Fibroblast of lung (primary cell): ENCODE measurements around the gene EYS. TPM values are rescaled to one million over a fixed set of nuclear protein-coding genes. Genes with fewer than 3 reads are reported as not detected.

Experiments used
- DNase-seq, 2 donors: peaks; one replicate each; pipeline versions ENCODE4 v3.0.0 to v3.0.0-alpha.2; 2010; ENCODE audit warnings: low read depth in 2 of 2
- H2AFZ ChIP-seq: 2 replicates; pipeline ENCODE4 v1.5.1; 2012; ENCODE audit warnings: low read length, control low read depth, inconsistent platforms
- H3K27ac ChIP-seq: 2 replicates; pipeline ENCODE4 v1.5.1; 2011; ENCODE audit warnings: low read length, control low read depth; ENCODE audit not compliant: insufficient read depth
- H3K27me3 ChIP-seq: 2 replicates; pipeline ENCODE4 v1.5.1; 2011; ENCODE audit warnings: mild to moderate bottlenecking, low read length; ENCODE audit not compliant: control insufficient read depth, insufficient read depth
- H3K36me3 ChIP-seq: 2 replicates; pipeline ENCODE4 v1.5.1; 2011; ENCODE audit warnings: low read length; ENCODE audit not compliant: control insufficient read depth, insufficient read depth
- H3K4me1 ChIP-seq: 2 replicates; pipeline ENCODE4 v1.5.1; 2011; ENCODE audit warnings: low read length; ENCODE audit not compliant: control insufficient read depth, insufficient read depth; ENCODE audit errors: extremely low read depth
- H3K4me2 ChIP-seq: 2 replicates; pipeline ENCODE4 v1.5.1; 2011; ENCODE audit warnings: low read length, control low read depth; ENCODE audit not compliant: insufficient read depth; ENCODE audit errors: extremely low read depth
- H3K4me3 ChIP-seq, 4 experiments: fragments of 200-600 bp in 1 of 4; sonication (generic) in 1 of 4; replicated peaks in 1 of 4; 2 replicates each; pipeline ENCODE4 v1.5.1; 2011 to 2016; ENCODE audit warnings: low read length in 4 of 4, low read depth in 3 of 4, mild to moderate bottlenecking in 3 of 4, control low read depth in 2 of 4, inconsistent platforms in 1 of 4, mixed read lengths in 1 of 4; ENCODE audit not compliant: insufficient read depth in 1 of 4; ENCODE audit errors: control extremely low read depth in 1 of 4
- H3K79me2 ChIP-seq: 2 replicates; pipeline ENCODE4 v1.5.1; 2012; ENCODE audit warnings: mild to moderate bottlenecking, low read length, inconsistent platforms; ENCODE audit not compliant: control insufficient read depth, insufficient read depth
- H3K9ac ChIP-seq: 2 replicates; pipeline ENCODE4 v1.5.1; 2011; ENCODE audit warnings: mild to moderate bottlenecking, low read length, control low read depth; ENCODE audit not compliant: insufficient read depth
- H3K9me3 ChIP-seq: 2 replicates; pipeline ENCODE4 v1.5.1; 2012; ENCODE audit warnings: low read depth, low read length; ENCODE audit not compliant: control insufficient read depth, insufficient read depth
- H4K20me1 ChIP-seq: 2 replicates; pipeline ENCODE4 v1.5.1; 2011; ENCODE audit warnings: low read length; ENCODE audit not compliant: control insufficient read depth, insufficient read depth; ENCODE audit errors: extremely low read depth
- EZH2 ChIP-seq: IDR thresholded peaks from 2 replicates; pipeline ENCODE4 v1.5.1; 2012; ENCODE audit warnings: low read length, control low read depth, mild to moderate bottlenecking; ENCODE audit errors: missing control alignments
- polyA plus RNA-seq, 2 donors: library from polyadenylated mRNA; depleted of rRNA in 1 of 2; stranded (reverse) in 1 of 2; unstranded in 1 of 2; fragments of >200 nt; gene quantifications; 2 replicates each; pipeline ENCODE4 v1.2.1, GENCODE V29; 2011 to 2012; ENCODE audit warnings: missing spikeins in 1 of 2
- total RNA-seq: library from RNA; depleted of rRNA; stranded (reverse); fragments of >200 nt; gene quantifications from 2 replicates; pipeline ENCODE4 v1.2.1, GENCODE V29; 2014
- TF ChIP-seq, protein P1 (sequence below), 2 donors: IDR thresholded peaks in 1 of 2; conservative IDR thresholded peaks in 1 of 2; 1 replicate in 1 of 2; 2 replicates in 1 of 2; pipeline ENCODE4 v1.5.1; 2011 to 2012; ENCODE audit warnings: low read length in 2 of 2, control low read depth in 1 of 2, inconsistent platforms in 1 of 2, low read depth in 1 of 2, mild to moderate bottlenecking in 1 of 2

The EYS gene
- total and polyA plus RNA-seq, 2 donors (not counting 1 experiment from before 2014, with no cell fraction given), result under 0.01 TPM; not detected in 1

DNA sequence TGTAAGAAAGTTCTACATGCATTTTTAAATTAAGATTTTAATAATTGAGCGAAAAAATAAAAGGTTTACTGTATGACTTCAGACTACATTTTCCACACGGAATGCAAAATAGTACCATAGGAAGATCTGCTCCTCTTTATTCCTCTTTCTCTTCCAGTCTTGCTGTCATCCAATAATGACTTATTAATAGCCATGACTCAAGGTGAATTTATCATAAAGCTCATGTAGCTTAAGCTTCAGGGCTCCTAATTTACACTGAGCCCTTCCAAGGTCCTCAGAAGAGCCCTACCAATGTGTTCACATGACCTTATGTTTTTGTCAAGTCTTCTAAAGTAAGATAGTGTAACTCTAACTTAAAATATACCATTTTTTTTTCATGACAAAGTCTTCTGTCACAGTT is 1561.4 kb downstream of the EYS start:
- Histone ChIP-seq H3K4me2 (no peak overlapping the region), H3K79me2 (no peaks in the 10 kb centered on the region), H3K4me1 (no peaks in the 10 kb centered on the region), H3K9ac (no peak overlapping the region), H3K27ac (no peak overlapping the region), H4K20me1 (no peaks in the 10 kb centered on the region), H2AFZ (no peak overlapping the region), H3K9me3 (no peaks in the 10 kb centered on the region), H3K36me3 (no peaks in the 10 kb centered on the region), H3K4me3 (no peak overlapping the region), H3K27me3 (no peaks in the 10 kb centered on the region)
- TF ChIP-seq, protein P1, sequence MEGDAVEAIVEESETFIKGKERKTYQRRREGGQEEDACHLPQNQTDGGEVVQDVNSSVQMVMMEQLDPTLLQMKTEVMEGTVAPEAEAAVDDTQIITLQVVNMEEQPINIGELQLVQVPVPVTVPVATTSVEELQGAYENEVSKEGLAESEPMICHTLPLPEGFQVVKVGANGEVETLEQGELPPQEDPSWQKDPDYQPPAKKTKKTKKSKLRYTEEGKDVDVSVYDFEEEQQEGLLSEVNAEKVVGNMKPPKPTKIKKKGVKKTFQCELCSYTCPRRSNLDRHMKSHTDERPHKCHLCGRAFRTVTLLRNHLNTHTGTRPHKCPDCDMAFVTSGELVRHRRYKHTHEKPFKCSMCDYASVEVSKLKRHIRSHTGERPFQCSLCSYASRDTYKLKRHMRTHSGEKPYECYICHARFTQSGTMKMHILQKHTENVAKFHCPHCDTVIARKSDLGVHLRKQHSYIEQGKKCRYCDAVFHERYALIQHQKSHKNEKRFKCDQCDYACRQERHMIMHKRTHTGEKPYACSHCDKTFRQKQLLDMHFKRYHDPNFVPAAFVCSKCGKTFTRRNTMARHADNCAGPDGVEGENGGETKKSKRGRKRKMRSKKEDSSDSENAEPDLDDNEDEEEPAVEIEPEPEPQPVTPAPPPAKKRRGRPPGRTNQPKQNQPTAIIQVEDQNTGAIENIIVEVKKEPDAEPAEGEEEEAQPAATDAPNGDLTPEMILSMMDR (conservative IDR thresholded peaks at IDR 0.05 in 1 of 2, IDR thresholded peaks at IDR 0.05 in 1 of 2; ENCODE audit: low read depth in 1 of 2, low read length in 2 of 2), result no peak
- no peak for TF ChIP-seq EZH2
- DNase-seq, result no peak

DNA sequence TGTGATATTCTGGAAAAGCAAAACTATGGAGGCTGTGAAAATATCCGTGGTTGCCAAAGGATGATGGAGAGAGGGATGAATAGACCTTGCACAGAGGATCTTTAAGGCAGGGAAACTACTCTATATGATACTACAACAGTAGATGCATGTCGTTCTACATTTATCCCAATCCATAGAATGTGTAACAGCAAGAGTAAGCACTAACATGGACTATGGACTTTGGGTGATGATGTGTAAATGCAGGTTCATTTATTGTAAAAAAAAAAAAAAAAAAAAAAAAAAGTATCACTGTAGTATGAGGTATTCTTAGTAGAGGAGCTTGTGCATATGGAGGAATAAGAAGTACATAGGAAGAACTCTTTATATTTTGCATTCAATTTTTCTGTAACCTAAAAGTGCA is 1563.9 kb downstream of the EYS start:
- no peaks in the 10 kb centered on the region for H3K36me3 ChIP-seq
- H3K27me3 ChIP-seq, result no peaks in the 10 kb centered on the region
- H3K79me2 ChIP-seq, result no peaks in the 10 kb centered on the region
- no peak for DNase-seq
- H3K4me3 ChIP-seq, result no peak overlapping the region
- no peak overlapping the region for H2AFZ ChIP-seq
- no peak overlapping the region for H3K4me2 ChIP-seq
- H3K4me1 ChIP-seq, result no peaks in the 10 kb centered on the region
- TF ChIP-seq, protein P1 (conservative IDR thresholded peaks at IDR 0.05 in 1 of 2, IDR thresholded peaks at IDR 0.05 in 1 of 2; ENCODE audit: low read depth in 1 of 2, low read length in 2 of 2), result no peak
- H3K27ac ChIP-seq, result no peak overlapping the region
- H4K20me1 ChIP-seq, result no peaks in the 10 kb centered on the region
- no peaks in the 10 kb centered on the region for H3K9me3 ChIP-seq
- H3K9ac ChIP-seq, result no peak overlapping the region

DNA sequence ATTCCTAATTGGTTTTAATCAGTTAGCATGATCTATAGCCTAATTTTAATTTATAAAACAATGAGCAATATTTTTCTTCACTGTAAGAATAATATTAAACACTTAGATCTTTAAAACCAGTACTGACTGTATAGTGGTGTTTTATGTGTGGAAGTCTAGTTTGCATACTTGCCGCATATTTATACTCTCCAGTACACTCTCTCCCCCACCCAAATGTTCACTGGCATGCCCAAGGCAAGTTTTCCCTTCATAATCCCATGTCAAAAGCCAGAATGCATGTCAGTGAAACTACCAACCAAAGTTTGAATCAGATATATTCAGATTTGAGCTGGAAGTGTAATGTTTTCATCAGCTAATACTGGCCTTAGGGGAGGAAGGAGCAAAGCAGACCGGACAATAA is 1565.3 kb downstream of the EYS start:
- H3K27ac ChIP-seq, result no peak overlapping the region
- no peak for TF ChIP-seq EZH2
- TF ChIP-seq, protein P1 (conservative IDR thresholded peaks at IDR 0.05 in 1 of 2, IDR thresholded peaks at IDR 0.05 in 1 of 2; ENCODE audit: low read depth in 1 of 2, low read length in 2 of 2), result no peak
- H3K4me2 ChIP-seq, result no peak overlapping the region
- DNase-seq, result no peak
- H3K9me3 ChIP-seq, result no peaks in the 10 kb centered on the region
- H3K27me3 ChIP-seq, result no peaks in the 10 kb centered on the region
- no peaks in the 10 kb centered on the region for H3K4me1 ChIP-seq
- H3K79me2 ChIP-seq, result no peaks in the 10 kb centered on the region
- H3K9ac ChIP-seq, result no peak overlapping the region
- H3K36me3 ChIP-seq, result no peaks in the 10 kb centered on the region
- no peak overlapping the region for H3K4me3 ChIP-seq
- H2AFZ ChIP-seq, result no peak overlapping the region
- H4K20me1 ChIP-seq, result no peaks in the 10 kb centered on the region
